GM10266 (cell line): ENCODE measurements around the gene POU2AF3.
"Not testable (repeated sequence)": the region's sequence is repeated elsewhere in the genome, so short reads cannot be mapped to it uniquely, and the experiment has no call there.

ENCODE experiments used
- DNase-seq: peaks from one replicate; pipeline ENCODE4 v3.0.0; 2012; ENCODE audit errors: extremely low spot score
- TF ChIP-seq, protein P1 (sequence below): IDR thresholded peaks from 2 replicates; pipeline ENCODE4 v1.5.1; 2012; ENCODE audit warnings: mild to moderate bottlenecking, low read depth; ENCODE audit not compliant: control insufficient read depth, insufficient read depth; ENCODE audit errors: missing control alignments

The POU2AF3 gene

DNA sequence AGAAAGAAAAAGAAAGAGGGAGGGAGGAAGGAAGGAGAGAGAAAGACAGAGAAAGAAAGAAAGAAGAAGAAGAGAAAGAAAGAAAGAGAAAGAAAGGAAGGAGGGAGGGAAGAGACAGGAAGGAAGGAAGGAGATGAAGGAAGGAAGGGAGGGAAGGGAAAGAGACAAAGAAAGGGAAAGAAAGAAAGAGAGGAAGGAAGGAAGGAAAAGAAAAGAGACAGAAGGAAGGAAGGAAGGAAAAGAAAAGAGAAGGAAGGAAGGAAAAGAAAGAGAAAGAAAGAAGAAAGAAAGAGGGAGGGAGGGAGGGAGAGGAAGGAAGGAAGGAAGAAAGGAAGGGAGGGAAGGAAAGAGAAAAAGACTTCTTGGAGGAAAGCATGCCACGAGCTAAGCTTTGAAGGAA lies 33.7 kb upstream of the POU2AF3 start:
- DNase-seq, result no peak
- TF ChIP-seq, protein P1, sequence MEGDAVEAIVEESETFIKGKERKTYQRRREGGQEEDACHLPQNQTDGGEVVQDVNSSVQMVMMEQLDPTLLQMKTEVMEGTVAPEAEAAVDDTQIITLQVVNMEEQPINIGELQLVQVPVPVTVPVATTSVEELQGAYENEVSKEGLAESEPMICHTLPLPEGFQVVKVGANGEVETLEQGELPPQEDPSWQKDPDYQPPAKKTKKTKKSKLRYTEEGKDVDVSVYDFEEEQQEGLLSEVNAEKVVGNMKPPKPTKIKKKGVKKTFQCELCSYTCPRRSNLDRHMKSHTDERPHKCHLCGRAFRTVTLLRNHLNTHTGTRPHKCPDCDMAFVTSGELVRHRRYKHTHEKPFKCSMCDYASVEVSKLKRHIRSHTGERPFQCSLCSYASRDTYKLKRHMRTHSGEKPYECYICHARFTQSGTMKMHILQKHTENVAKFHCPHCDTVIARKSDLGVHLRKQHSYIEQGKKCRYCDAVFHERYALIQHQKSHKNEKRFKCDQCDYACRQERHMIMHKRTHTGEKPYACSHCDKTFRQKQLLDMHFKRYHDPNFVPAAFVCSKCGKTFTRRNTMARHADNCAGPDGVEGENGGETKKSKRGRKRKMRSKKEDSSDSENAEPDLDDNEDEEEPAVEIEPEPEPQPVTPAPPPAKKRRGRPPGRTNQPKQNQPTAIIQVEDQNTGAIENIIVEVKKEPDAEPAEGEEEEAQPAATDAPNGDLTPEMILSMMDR, result no peak

DNA sequence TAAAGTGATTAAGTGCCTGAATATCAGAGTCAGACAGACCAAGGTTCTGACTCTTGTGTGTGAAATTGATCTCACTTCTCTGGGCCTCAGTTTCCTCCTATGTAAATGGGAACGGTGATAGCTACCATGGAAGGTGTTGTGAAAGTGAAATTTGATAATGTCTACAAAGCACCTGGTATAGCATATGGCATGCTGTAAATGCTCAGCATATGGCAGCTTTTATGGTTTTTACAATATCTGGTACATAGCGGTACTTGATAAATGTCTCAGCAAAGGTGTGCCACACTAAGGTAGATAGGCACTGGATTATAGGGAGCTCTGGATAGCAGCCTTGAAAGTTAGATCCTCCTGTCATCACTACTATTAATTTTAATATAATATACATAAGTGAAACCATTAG lies 32.9 kb upstream of the POU2AF3 start:
- DNase-seq, result no peak
- TF ChIP-seq, protein P1, result no peak

DNA sequence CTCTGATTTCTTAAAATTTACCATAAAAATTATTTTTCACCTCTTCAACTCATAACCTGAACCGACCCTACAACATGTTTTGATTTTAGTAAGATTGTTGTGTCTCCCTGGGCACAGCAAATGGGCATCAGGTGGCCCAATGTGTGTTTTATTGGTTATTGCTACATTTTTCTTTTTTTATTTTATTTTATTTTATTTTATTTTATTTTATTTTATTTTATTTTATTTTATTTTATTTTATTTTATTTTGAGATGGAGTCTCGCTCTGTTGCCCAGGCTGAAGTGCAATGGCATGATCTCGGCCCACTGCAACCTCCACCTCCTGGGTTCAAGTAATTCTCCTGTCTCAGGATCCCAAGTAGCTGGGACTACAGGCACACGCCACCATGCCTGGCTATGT lies 30.0 kb upstream of the POU2AF3 start:
- not testable (repeated sequence) for DNase-seq

DNA sequence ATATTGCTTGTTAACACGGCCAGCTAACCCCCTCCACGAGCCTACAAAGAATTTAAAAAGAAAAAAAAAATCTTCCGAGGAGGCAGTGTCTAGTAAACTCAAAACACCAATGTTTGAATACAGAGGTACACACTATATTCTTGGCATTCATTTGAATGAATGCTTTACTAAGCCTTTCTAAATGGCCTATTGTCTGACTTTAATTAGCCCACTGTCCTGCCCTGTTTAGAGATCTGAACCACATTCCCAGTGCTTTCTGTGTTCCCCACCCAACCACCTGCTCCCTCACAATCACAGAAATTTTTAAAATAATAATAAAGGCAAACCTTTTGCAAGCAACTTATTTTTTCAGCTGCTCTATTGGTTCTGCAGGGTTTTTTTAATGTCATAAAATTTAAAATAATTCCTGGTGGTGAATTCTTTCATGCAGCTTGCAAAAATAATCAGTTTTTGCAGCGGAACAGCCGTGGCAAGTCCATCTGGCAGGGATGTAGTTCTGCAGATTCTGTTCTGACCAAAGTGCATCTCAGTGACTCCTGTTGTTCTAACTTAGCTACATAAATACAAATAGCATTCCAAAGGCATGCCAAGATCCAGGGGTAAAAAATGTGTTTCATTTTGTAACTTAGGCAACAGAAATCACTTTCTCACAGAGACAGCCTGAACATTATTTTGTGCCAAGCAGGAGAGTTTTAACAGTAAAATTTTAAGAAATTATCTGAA lies 29.0 kb upstream of the POU2AF3 start:
- TF ChIP-seq, protein P1, result no peak
- DNase-seq, result no peak

DNA sequence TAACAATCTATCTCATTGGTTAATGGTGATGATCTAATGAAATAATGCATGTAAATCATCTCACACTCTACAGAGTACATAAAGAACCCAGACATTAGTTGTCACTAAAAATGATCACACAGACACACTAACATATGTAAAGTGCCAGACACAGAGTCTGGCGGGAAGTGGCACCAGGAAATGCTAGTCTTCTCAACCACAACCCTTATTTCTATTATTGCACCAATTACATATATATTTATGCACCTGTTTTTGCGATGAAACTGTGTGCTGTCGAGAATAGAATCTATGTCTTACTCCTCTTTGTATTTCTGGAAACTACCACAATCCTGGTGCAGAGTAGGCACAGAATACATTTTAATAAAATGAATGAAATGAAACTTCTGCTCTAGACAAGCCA lies 25.9 kb upstream of the POU2AF3 start:
- TF ChIP-seq, protein P1, result no peak
- no peak for DNase-seq

DNA sequence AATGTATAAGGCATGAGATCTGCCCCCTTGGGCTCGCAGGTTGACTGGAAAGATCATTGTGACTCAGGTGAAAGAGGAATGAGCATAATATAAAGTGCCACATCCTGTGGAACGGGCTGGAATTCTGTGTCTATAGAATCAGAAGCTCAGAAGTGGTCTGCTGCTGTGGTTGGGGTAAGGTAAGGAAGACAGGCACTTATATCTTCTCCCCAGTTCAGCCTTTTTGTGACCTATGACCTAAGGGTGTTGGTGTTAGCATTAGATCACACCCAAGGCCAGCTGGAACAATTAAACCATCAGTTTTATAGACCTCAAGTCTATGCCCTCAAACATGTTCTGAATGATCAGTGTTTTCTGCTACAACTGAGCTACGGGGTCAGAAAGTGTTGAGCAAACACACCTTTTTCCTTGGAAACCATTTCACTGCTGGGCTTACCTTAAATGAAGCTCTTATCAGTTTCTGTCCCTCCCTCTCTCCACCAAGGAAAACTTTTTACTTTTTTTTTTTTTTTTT lies 15.7 kb upstream of the POU2AF3 start:
- TF ChIP-seq, protein P1, result no peak
- DNase-seq, result no peak

DNA sequence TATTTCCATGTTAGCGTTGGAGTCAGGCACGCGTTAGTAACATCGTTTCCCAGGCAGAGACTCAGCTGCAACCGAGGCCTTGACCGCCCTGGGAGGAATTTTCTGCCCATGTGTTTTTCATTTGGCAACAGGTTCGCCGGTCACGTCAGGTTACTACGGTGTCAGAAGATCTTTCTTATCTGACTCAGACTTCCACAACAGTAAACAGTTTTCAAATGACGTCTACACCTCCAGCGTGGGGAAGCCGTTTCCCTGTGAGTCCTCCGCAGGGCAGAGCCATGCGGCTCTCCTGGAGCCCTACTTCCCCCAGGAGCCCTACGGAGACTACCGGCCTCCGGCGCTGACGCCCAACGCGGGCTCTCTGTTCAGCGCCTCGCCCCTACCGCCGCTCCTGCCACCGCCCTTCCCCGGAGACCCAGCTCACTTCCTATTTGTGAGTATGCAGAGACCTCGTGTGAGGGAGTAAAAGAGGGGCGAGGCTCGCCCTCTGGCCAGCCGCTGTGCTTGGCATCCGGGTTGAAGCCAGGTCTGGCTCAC lies 14.3 kb upstream of the POU2AF3 start:
- TF ChIP-seq, protein P1, result no peak
- no peak for DNase-seq
